ENCODE results near the gene KBTBD12.

KBTBD12 gene

DNA sequence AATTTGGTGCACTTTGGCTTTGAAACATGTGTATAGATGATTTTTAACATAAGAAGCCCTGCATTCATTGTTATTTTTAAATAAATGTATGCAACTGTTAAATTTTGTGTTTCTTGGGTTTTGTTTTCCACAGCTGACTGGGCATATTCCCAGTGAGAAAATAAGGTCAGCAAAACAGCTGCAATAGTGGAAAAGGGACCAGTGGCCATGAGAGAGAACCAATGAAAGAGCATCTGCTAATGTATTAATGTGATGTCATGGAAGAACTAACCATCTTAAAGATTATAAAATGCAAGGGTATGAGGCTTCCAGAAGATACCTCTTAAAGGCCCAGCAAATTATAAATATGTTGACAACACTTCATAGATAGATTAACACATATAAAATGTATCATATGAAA is 31.0 kb upstream of the KBTBD12 start:
- no peak for DNase-seq (ENCODE audit: low spot score)
- TF ChIP-seq, protein P1, sequence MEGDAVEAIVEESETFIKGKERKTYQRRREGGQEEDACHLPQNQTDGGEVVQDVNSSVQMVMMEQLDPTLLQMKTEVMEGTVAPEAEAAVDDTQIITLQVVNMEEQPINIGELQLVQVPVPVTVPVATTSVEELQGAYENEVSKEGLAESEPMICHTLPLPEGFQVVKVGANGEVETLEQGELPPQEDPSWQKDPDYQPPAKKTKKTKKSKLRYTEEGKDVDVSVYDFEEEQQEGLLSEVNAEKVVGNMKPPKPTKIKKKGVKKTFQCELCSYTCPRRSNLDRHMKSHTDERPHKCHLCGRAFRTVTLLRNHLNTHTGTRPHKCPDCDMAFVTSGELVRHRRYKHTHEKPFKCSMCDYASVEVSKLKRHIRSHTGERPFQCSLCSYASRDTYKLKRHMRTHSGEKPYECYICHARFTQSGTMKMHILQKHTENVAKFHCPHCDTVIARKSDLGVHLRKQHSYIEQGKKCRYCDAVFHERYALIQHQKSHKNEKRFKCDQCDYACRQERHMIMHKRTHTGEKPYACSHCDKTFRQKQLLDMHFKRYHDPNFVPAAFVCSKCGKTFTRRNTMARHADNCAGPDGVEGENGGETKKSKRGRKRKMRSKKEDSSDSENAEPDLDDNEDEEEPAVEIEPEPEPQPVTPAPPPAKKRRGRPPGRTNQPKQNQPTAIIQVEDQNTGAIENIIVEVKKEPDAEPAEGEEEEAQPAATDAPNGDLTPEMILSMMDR (conservative IDR thresholded peaks at IDR 0.05; ENCODE audit: low read depth): no peak
- H3K27ac ChIP-seq: no peak overlapping the region
- ChIA-PET POLR2A (ENCODE audit: low non-redundant PET) (no interaction called here), CTCF (interaction anchor here (1.1 kb wide), 1 partner anchor 159 kb away, joined by 3 read pairs; no protein-coding TSS in a partner anchor)

DNA sequence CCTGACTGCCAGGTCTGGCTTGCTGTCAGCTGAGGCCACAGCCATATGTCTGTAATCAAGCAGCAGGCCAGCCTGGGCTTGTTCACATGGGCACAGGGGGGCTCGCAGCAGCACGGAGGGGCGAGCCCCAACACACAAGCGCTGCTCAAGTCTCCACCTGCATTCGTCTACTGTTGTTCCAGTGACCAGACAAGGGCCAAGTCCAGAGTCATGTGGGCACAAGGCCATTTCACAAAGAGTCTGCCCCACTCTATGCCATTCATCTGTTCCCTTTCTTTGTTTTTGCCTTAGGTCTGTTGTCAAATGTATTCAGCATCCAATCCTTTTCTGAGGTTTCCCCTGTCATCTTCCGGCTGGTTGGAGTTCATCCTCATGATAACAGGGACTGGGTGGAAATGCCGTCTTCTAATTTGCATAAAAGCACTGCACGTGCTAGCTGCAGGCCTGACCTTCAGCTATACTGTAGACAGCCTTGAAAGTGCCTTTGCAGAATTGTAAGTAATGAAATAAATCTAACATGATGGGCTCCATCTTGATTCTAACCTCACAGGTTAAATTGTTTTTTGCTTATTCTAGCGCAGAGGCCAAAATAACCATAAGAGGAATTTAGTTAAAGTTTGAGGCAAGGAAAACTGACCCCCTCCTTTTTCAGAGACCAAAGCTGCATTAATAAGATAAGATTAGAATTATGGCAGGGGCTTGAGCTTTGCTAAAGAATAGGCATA is 28.6 kb upstream of the KBTBD12 start:
- ChIA-PET POLR2A (ENCODE audit: low non-redundant PET) (no interaction called here), CTCF (no interaction called here)
- TF ChIP-seq, protein P1 (conservative IDR thresholded peaks at IDR 0.05; ENCODE audit: low read depth): no peak
- DNase-seq (ENCODE audit: low spot score): no peak
- H3K27ac ChIP-seq: no peak overlapping the region

DNA sequence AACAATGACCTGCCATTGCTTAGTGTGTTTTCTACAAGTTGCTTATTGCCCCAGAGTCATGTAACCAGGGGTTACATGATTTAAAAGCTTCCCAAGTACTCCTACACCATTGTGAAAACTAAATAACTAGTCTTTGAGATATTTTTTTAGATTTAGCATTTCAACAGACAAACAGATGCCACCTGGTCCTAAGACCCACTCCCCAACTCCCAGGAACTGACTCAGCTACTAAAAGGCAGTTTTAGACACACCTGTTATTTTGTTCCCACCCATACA is 28.1 kb upstream of the KBTBD12 start:
- TF ChIP-seq, protein P1 (conservative IDR thresholded peaks at IDR 0.05; ENCODE audit: low read depth): no peak
- H3K27ac ChIP-seq: no peak overlapping the region
- ChIA-PET CTCF (no interaction called here), POLR2A (ENCODE audit: low non-redundant PET) (no interaction called here)
- DNase-seq (ENCODE audit: low spot score): no peak

DNA sequence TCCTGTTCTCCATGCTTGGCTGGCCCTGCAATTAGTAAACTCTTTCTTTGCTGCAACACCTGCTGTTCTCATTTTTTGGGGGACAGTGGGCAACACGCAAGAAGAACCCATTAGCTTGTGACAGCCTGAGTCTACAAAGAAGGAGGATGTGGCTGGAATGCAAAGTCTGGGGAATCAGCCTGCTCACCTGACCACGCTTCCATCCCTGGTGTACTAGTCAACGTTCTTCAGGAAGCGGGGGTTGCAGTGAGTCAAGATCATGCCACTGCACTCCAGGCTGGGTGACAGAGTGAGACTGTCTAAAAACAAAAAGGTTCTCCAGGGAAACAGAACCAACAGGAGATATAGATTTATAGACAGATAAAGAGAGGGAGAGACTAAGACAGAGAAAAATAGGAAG is 27.7 kb upstream of the KBTBD12 start:
- CTCF ChIA-PET: no interaction called here
- TF ChIP-seq, protein P1 (conservative IDR thresholded peaks at IDR 0.05; ENCODE audit: low read depth): no peak
- DNase-seq (ENCODE audit: low spot score): no peak
- POLR2A ChIA-PET (ENCODE audit: low non-redundant PET): no interaction called here
- no peak overlapping the region for H3K27ac ChIP-seq

DNA sequence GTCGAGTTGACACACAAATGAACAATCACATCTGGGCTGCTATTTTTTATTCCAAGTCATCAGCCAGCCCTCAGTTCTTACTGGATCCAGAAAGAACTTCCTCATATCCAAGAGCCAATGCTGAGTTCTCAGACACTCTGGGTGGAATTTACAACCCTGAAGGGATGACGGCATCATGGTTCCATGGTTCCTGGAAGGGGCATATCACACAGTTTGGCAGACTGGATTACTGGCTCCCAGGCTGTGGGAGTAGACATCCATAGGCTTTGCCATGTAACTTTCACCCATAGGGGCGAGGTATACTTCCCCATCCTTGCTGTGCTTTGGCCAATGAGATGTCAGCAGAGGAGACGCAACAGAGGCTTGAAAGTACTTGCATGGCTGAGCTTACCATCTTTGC is 26.9 kb upstream of the KBTBD12 start:
- TF ChIP-seq, protein P1 (conservative IDR thresholded peaks at IDR 0.05; ENCODE audit: low read depth): no peak
- POLR2A ChIA-PET (ENCODE audit: low non-redundant PET): no interaction called here
- H3K27ac ChIP-seq: no peak overlapping the region
- CTCF ChIA-PET: no interaction called here
- no peak for DNase-seq (ENCODE audit: low spot score)

DNA sequence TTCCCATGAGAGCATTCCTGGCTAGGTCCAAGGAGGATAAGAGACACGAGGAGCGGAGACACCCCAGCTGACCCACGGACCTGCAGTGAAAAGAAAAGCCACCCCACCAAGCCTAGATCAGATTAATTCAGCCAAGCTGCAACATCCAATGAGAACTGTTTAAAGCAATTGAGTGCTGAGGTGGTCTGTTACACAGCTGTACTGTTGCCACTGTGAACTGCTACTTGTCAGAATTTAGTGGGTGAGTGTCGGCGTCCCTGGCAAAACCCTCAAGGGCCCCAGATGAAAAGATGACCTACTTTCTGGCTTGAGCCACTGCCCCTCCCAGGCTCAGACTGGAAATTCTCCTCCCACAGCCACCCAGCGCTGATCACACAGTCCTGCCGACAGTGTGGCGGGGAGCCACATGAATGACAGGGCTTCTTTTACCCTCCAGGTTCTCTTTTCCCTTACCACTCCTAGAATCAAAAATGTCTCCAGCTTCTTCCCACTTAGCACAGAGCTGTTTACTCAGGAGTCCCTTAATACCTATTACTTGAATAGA is 26.4 kb upstream of the KBTBD12 start:
- H3K27ac ChIP-seq: no peak overlapping the region
- DNase-seq (ENCODE audit: low spot score): no peak
- ChIA-PET POLR2A (ENCODE audit: low non-redundant PET) (no interaction called here), CTCF (no interaction called here)
- TF ChIP-seq, protein P1 (conservative IDR thresholded peaks at IDR 0.05; ENCODE audit: low read depth): no peak

All from RWPE1 (cell line).